H1 (cell line): ENCODE results near the gene WNK3. TPM values are rescaled to one million over a fixed set of nuclear protein-coding genes. Genes with fewer than 3 reads are reported as not detected.

Experiments
- CTCF ChIA-PET: fragments of 300-600 bp; sonication (Branson Sonifier 250); formaldehyde crosslinking; loops from one replicate; lab custom pipeline; 2021; ENCODE audit not compliant: partially characterized antibody; lab: Charles Lee
- POLR2A ChIA-PET: fragments of 300-600 bp; sonication (Branson Sonifier 250); formaldehyde crosslinking; loops from one replicate; lab custom pipeline; 2021; ENCODE audit warnings: inconsistent platforms; ENCODE audit not compliant: partially characterized antibody; lab: Charles Lee
- DNase-seq, 2 experiments: peaks; one replicate each; pipeline versions ENCODE4 v3.0.0 to v3.0.0-alpha.2; 2010 to 2022; ENCODE audit warnings: low spot score in 2 of 2, low read depth in 1 of 2, mixed read lengths in 1 of 2
- FAIRE-seq: peaks from 2 replicates; lab custom pipeline; 2011; peaks lifted over from hg19 to GRCh38; lab: Jason Lieb, UNC
- H2AFZ ChIP-seq: 2 replicates; pipeline ENCODE4 v1.8.1; 2012; ENCODE audit warnings: low read length, inconsistent platforms
- H2AK5ac ChIP-seq: 2 replicates; pipeline ENCODE4 v1.6.1; 2013; ENCODE audit warnings: low read depth, low read length
- H2BK120ac ChIP-seq: replicated peaks from 2 replicates; pipeline ENCODE3; 2013; ENCODE audit warnings: low read depth, low read length, inconsistent platforms
- H2BK12ac ChIP-seq: 2 replicates; pipeline ENCODE4 v1.6.1; 2013; ENCODE audit warnings: low read depth, low read length
- H2BK15ac ChIP-seq: 2 replicates; pipeline ENCODE4 v1.6.1; 2013; ENCODE audit warnings: low read length
- H2BK20ac ChIP-seq: 2 replicates; pipeline ENCODE4 v1.6.1; 2013; ENCODE audit warnings: low read length
- H2BK5ac ChIP-seq: 2 replicates; pipeline ENCODE4 v1.6.1; 2013; ENCODE audit warnings: low read depth, low read length
- H3K14ac ChIP-seq: 2 replicates; pipeline ENCODE4 v1.6.1; 2013; ENCODE audit warnings: inconsistent platforms; ENCODE audit not compliant: insufficient read length
- H3K18ac ChIP-seq: 2 replicates; pipeline ENCODE4 v1.6.1; 2013; ENCODE audit warnings: low read length; ENCODE audit errors: extremely low read depth
- H3K23ac ChIP-seq: 2 replicates; pipeline ENCODE4 v1.6.1; 2013; ENCODE audit warnings: inconsistent platforms; ENCODE audit not compliant: insufficient read length
- H3K23me2 ChIP-seq: 2 replicates; pipeline ENCODE4 v1.6.1; 2013; ENCODE audit warnings: low read depth, low read length
- H3K27ac ChIP-seq: 2 replicates; pipeline ENCODE4 v1.6.1; 2011; ENCODE audit warnings: low read depth, low read length, inconsistent platforms
- H3K27me3 ChIP-seq, 4 experiments: replicated peaks in 1 of 4; 1 replicate in 1 of 4; 2 replicates in 3 of 4; pipeline versions ENCODE4 v1.6.1 to v1.8.1; 2011 to 2013; ENCODE audit warnings: low read length in 3 of 4, mild to moderate bottlenecking in 3 of 4, inconsistent platforms in 2 of 4, mixed read lengths in 2 of 4, moderate library complexity in 1 of 4; ENCODE audit not compliant: control insufficient read depth in 3 of 4, insufficient read depth in 3 of 4; ENCODE audit errors: extremely low read depth in 1 of 4
- H3K36me3 ChIP-seq, 4 experiments: 2 replicates each; pipeline versions ENCODE4 v1.6.1 to v1.8.1; 2011 to 2013; ENCODE audit warnings: mild to moderate bottlenecking in 4 of 4, low read length in 3 of 4, moderate library complexity in 2 of 4, control low read depth in 1 of 4, inconsistent platforms in 1 of 4; ENCODE audit not compliant: insufficient read depth in 4 of 4, control insufficient read depth in 2 of 4
- H3K4ac ChIP-seq: replicated peaks from 2 replicates; pipeline ENCODE3; 2013; ENCODE audit warnings: low read length, low read depth, mixed read lengths, inconsistent platforms; ENCODE audit not compliant: insufficient read length
- H3K4me1 ChIP-seq, 4 experiments: replicated peaks in 1 of 4; 1 replicate in 1 of 4; 2 replicates in 3 of 4; pipeline versions ENCODE4 v1.6.1 to v1.8.1; 2011 to 2013; ENCODE audit warnings: low read length in 3 of 4, inconsistent platforms in 2 of 4, mixed read lengths in 1 of 4; ENCODE audit not compliant: insufficient read depth in 4 of 4, control insufficient read depth in 3 of 4
- H3K4me2 ChIP-seq, 2 experiments: 2 replicates each; pipeline versions ENCODE4 v1.6.1 to v1.8.1; 2011 to 2013; ENCODE audit warnings: low read depth in 2 of 2, low read length in 2 of 2, control low read depth in 1 of 2, inconsistent platforms in 1 of 2, mild to moderate bottlenecking in 1 of 2; ENCODE audit not compliant: insufficient read depth in 1 of 2
- H3K4me3 ChIP-seq, 4 experiments: fragments of 200-600, 300-600 bp in 1 of 4; sonication (generic), shearing (Covaris generic), sonication (Bioruptor Twin) in 1 of 4; 2 replicates each; pipeline versions ENCODE4 v1.5.1 to v1.8.1; 2011 to 2016; ENCODE audit warnings: low read length in 4 of 4, low read depth in 3 of 4, control low read depth in 2 of 4, inconsistent platforms in 2 of 4, mild to moderate bottlenecking in 2 of 4, mixed read lengths in 1 of 4, moderate library complexity in 1 of 4; ENCODE audit not compliant: insufficient read depth in 2 of 4; ENCODE audit errors: extremely low read depth in 1 of 4
- H3K56ac ChIP-seq: replicated peaks from 2 replicates; pipeline ENCODE3; 2013; ENCODE audit warnings: low read depth, mild to moderate bottlenecking, mixed read lengths, low read length, inconsistent platforms; ENCODE audit not compliant: insufficient read length
- H3K79me1 ChIP-seq: 2 replicates; pipeline ENCODE4 v1.6.1; 2013; ENCODE audit warnings: low read depth, low read length, control low read depth
- H3K79me2 ChIP-seq, 2 experiments: 2 replicates each; pipeline versions ENCODE4 v1.6.1 to v1.8.1; 2012 to 2013; ENCODE audit warnings: low read length in 2 of 2, mild to moderate bottlenecking in 2 of 2, inconsistent platforms in 1 of 2; ENCODE audit not compliant: insufficient read depth in 2 of 2, control insufficient read depth in 1 of 2
- H3K9ac ChIP-seq, 4 experiments: replicated peaks in 1 of 4; 1 replicate in 1 of 4; 2 replicates in 3 of 4; pipeline versions ENCODE4 v1.6.1 to v1.8.1; 2011 to 2013; ENCODE audit warnings: low read depth in 3 of 4, low read length in 3 of 4, control low read depth in 2 of 4, mild to moderate bottlenecking in 2 of 4, moderate library complexity in 2 of 4, inconsistent platforms in 1 of 4; ENCODE audit errors: extremely low read depth in 1 of 4
- H3K9me3 ChIP-seq, 2 experiments: 2 replicates each; pipeline versions ENCODE4 v1.6.1 to v1.8.1; 2012 to 2013; ENCODE audit warnings: mild to moderate bottlenecking in 2 of 2, moderate library complexity in 2 of 2, control low read depth in 1 of 2, inconsistent platforms in 1 of 2, low read depth in 1 of 2, low read length in 1 of 2, mixed read lengths in 1 of 2; ENCODE audit not compliant: insufficient read depth in 2 of 2
- H4K20me1 ChIP-seq, 2 experiments: replicated peaks in 1 of 2; 2 replicates each; pipeline versions ENCODE3 to v1.8.1; 2011 to 2013; ENCODE audit warnings: inconsistent platforms in 2 of 2, low read length in 2 of 2, mild to moderate bottlenecking in 1 of 2; ENCODE audit not compliant: insufficient read depth in 2 of 2, control insufficient read depth in 1 of 2
- H4K5ac ChIP-seq: 2 replicates; pipeline ENCODE4 v1.6.1; 2013; ENCODE audit warnings: low read length, low read depth, mixed read lengths, inconsistent platforms; ENCODE audit not compliant: insufficient read length
- H4K8ac ChIP-seq: 2 replicates; pipeline ENCODE4 v1.8.0; 2013; ENCODE audit warnings: mild to moderate bottlenecking, moderate library complexity, low read length, inconsistent platforms; ENCODE audit not compliant: insufficient read depth; ENCODE audit errors: extremely low read depth
- H4K91ac ChIP-seq: replicated peaks from 2 replicates; pipeline ENCODE3; 2013; ENCODE audit warnings: low read length, mixed read lengths, inconsistent platforms; ENCODE audit not compliant: insufficient read length
- CHD2 ChIP-seq: IDR thresholded peaks from 2 replicates; pipeline ENCODE4 v1.6.1; 2012; ENCODE audit warnings: low read length, improper control_type of control experiment
- EP300 ChIP-seq, 2 experiments: IDR thresholded peaks; 1 replicate in 1 of 2; 2 replicates in 1 of 2; pipeline ENCODE4 v1.6.1; 2011 to 2012; ENCODE audit warnings: low read depth in 2 of 2, low read length in 2 of 2, mild to moderate bottlenecking in 2 of 2, borderline replicate concordance in 1 of 2, inconsistent platforms in 1 of 2, moderate library complexity in 1 of 2
- HDAC6 ChIP-seq: IDR thresholded peaks from one replicate; pipeline ENCODE4 v1.7.1; 2012; ENCODE audit warnings: low read depth, mild to moderate bottlenecking, inconsistent platforms, low read length, moderate library complexity
- RFX5 ChIP-seq: IDR thresholded peaks from 2 replicates; pipeline ENCODE4 v1.6.1; 2011; ENCODE audit warnings: low read depth, low read length, improper control_type of control experiment, borderline replicate concordance
- SIN3A ChIP-seq, 2 experiments: IDR thresholded peaks in 1 of 2; conservative IDR thresholded peaks in 1 of 2; 2 replicates each; pipeline ENCODE4 v1.6.1; 2011 to 2012; ENCODE audit warnings: low read length in 2 of 2, improper control_type of control experiment in 1 of 2, low read depth in 1 of 2, mild to moderate bottlenecking in 1 of 2
- WGBS, 2 experiments: shearing (Covaris generic) in 1 of 2; methylation state at CpG; one replicate each; pipeline versions ENCODE4 v1.1.6 to v1.1.7; 2013 to 2015; ENCODE audit warnings: low lambda C conversion rate in 2 of 2, mixed read lengths in 2 of 2, inconsistent platforms in 1 of 2, low coverage in 1 of 2, missing lambda C conversion rate in 1 of 2; ENCODE audit not compliant: insufficient replicate concordance in 2 of 2, insufficient coverage in 1 of 2, insufficient read length in 1 of 2; ENCODE audit errors: extremely low coverage in 1 of 2, missing lambda C conversion rate in 1 of 2; 5-methylcytosine and 5-hydroxymethylcytosine counted together
- polyA plus RNA-seq, 7 experiments: library from polyadenylated mRNA; depleted of rRNA in 3 of 7; stranded (reverse) in 5 of 7; unstranded in 2 of 7; fragments of >200 nt in 5 of 7; fragments of 200-250 nt in 2 of 7; gene quantifications; 1 replicate in 5 of 7; 2 replicates in 1 of 7; 4 replicates in 1 of 7; pipeline versions ENCODE4 v1.2.1 to v1.2.3, GENCODE V29; 2011 to 2013; ENCODE audit warnings: missing spikeins in 2 of 7, mixed read lengths in 2 of 7
- total RNA-seq: library from RNA; stranded (reverse); fragmentation: NEBNext Ultra II Directional; extraction: Animal tissue kit (Norgen Biotek cat#: 25700); gene quantifications from 2 replicates; pipeline ENCODE4 v1.2.1, GENCODE V29; 2021
- TF ChIP-seq, protein P1 (sequence below): IDR thresholded peaks from 2 replicates; pipeline ENCODE4 v1.6.1; 2011; ENCODE audit warnings: low read length, improper control_type of control experiment

Gene WNK3
- total and polyA plus RNA-seq, 2 of the 8 experiments (the other 6 are each of a cell fraction or from before 2014, with no cell fraction given) = 5.5 to 37.5 TPM

DNA sequence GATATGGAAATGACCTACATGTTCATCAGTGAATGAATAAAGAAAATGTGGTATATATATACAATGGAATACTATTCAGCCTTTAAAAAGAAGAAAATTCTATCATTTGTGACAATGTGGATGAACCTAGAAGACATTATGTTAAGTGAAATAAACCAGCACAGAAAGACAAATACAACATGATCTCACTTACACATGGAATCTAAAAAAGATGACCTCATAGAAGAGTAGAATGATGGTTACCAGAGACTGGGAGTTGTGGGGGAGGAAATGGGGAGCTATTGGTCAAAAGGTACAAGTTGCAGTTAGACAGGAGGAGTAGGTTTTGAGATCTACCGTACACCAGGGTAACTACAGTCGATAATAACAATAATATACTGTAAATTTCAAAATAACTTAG is 51.5 kb downstream of the WNK3 start:
- Histone ChIP-seq H4K91ac (no peak overlapping the region), H3K56ac (no peak overlapping the region), H4K20me1 (no peaks in the 10 kb centered on the region), H2BK12ac (no peak overlapping the region), H3K79me2 (no peaks in the 10 kb centered on the region), H3K79me1 (no peaks in the 10 kb centered on the region), H2AFZ (no peak overlapping the region), H2BK15ac (no peak overlapping the region), H3K14ac (no peak overlapping the region), H2AK5ac (no peak overlapping the region), H3K23ac (no peak overlapping the region), H3K9ac (no peak overlapping the region), H4K5ac (no peak overlapping the region), H3K36me3 (peaks cover 0 to 9% (median 2%) of the 10 kb centered on the region in 4 experiments; a peak in 4 of 8 replicates), H2BK5ac (no peak overlapping the region), H2BK120ac (no peak overlapping the region), H3K18ac (no peak overlapping the region), H3K4ac (no peak overlapping the region), H3K4me1 (no peaks in the 10 kb centered on the region), H3K27ac (no peak overlapping the region), H3K23me2 (no peaks in the 10 kb centered on the region), H3K9me3 (no peaks in the 10 kb centered on the region), H3K4me2 (no peak overlapping the region), H3K4me3 (no peak overlapping the region), H2BK20ac (no peak overlapping the region), H3K27me3 (no peaks in the 10 kb centered on the region), H4K8ac (no peak overlapping the region)
- DNase-seq (no peak), FAIRE-seq (no peak)
- WGBS, 2 experiments = 91% methylated on average over 2 of the region's 2 CpGs; no CpG with 5 or more reads in 1 of the 2 experiments
- ChIA-PET CTCF (no interaction called here), POLR2A (no interaction called here)
- TF ChIP-seq CHD2 (no peak), HDAC6 (no peak), SIN3A (conservative IDR thresholded peaks at IDR 0.05 in 1 of 2, IDR thresholded peaks at IDR 0.05 in 1 of 2; ENCODE audit: low read depth in 1 of 2, low read length in 2 of 2) (no peak), RFX5 (no peak), EP300 (IDR thresholded peaks at IDR 0.05; ENCODE audit: borderline replicate concordance in 1 of 2, low read depth in 2 of 2, low read length in 2 of 2) (no peak)
- TF ChIP-seq, protein P1, sequence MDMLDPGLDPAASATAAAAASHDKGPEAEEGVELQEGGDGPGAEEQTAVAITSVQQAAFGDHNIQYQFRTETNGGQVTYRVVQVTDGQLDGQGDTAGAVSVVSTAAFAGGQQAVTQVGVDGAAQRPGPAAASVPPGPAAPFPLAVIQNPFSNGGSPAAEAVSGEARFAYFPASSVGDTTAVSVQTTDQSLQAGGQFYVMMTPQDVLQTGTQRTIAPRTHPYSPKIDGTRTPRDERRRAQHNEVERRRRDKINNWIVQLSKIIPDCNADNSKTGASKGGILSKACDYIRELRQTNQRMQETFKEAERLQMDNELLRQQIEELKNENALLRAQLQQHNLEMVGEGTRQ = no peak
